Keratinocyte (primary cell): Measurements from ENCODE around the gene NBEA. TPM values are rescaled to one million over a fixed set of nuclear protein-coding genes. Genes with fewer than 3 reads are reported as not detected.

Source experiments
- DNase-seq: peaks from one replicate; pipeline ENCODE4 v3.0.0-alpha.2; 2011; ENCODE audit warnings: low read depth, missing footprints, low spot score
- FAIRE-seq: peaks from 2 replicates; lab custom pipeline; 2011; peaks lifted over from hg19 to GRCh38; lab: Jason Lieb, UNC
- H2AFZ ChIP-seq: 2 replicates; pipeline ENCODE4 v1.6.0; 2012; ENCODE audit warnings: low read length, control low read depth, inconsistent platforms; ENCODE audit not compliant: control insufficient read depth
- H3K27ac ChIP-seq: 2 replicates; pipeline ENCODE4 v1.5.1; 2011; ENCODE audit warnings: low read length; ENCODE audit not compliant: control insufficient read depth, insufficient read depth
- H3K27me3 ChIP-seq: 3 replicates; pipeline ENCODE4 v1.6.0; 2011; ENCODE audit warnings: low read length; ENCODE audit not compliant: control insufficient read depth, insufficient read depth; ENCODE audit errors: extremely low read depth
- H3K36me3 ChIP-seq, 2 experiments: 2 replicates in 1 of 2; 3 replicates in 1 of 2; pipeline ENCODE4 v1.5.1; 2011; ENCODE audit warnings: low read length in 2 of 2, mild to moderate bottlenecking in 1 of 2; ENCODE audit not compliant: control insufficient read depth in 2 of 2, insufficient read depth in 2 of 2; ENCODE audit errors: extremely low read depth in 1 of 2
- H3K4me1 ChIP-seq: 3 replicates; pipeline ENCODE4 v1.5.1; 2011; ENCODE audit warnings: low read length; ENCODE audit not compliant: control insufficient read depth, insufficient read depth; ENCODE audit errors: extremely low read depth
- H3K4me2 ChIP-seq: 3 replicates; pipeline ENCODE4 v1.6.0; 2011; ENCODE audit warnings: low read depth, low read length; ENCODE audit not compliant: control insufficient read depth, insufficient read depth; ENCODE audit errors: extremely low read depth
- H3K4me3 ChIP-seq, 3 experiments: fragments of 200-600 bp in 1 of 3; sonication (generic) in 1 of 3; 2 replicates in 2 of 3; 3 replicates in 1 of 3; pipeline ENCODE4 v1.5.1; 2011 to 2016; ENCODE audit warnings: low read length in 3 of 3, mild to moderate bottlenecking in 3 of 3, control low read depth in 2 of 3, inconsistent platforms in 1 of 3, low read depth in 1 of 3, mixed read lengths in 1 of 3, mixed run types in 1 of 3, moderate library complexity in 1 of 3; ENCODE audit not compliant: control insufficient read depth in 2 of 3, insufficient read depth in 2 of 3; ENCODE audit errors: extremely low read depth in 1 of 3
- H3K79me2 ChIP-seq: 2 replicates; pipeline ENCODE4 v1.6.0; 2012; ENCODE audit warnings: low read length; ENCODE audit not compliant: control insufficient read depth, insufficient read depth
- H3K9ac ChIP-seq: 3 replicates; pipeline ENCODE4 v1.6.0; 2011; ENCODE audit warnings: low read length; ENCODE audit not compliant: control insufficient read depth, insufficient read depth; ENCODE audit errors: extremely low read depth
- H3K9me1 ChIP-seq: 3 replicates; pipeline ENCODE4 v1.6.0; 2011; ENCODE audit warnings: low read length; ENCODE audit not compliant: control insufficient read depth, insufficient read depth; ENCODE audit errors: extremely low read depth
- H3K9me3 ChIP-seq: 2 replicates; pipeline ENCODE4 v1.5.1; 2012; ENCODE audit warnings: low read depth, low read length; ENCODE audit not compliant: control insufficient read depth
- H4K20me1 ChIP-seq: 3 replicates; pipeline ENCODE4 v1.6.0; 2011; ENCODE audit warnings: low read length; ENCODE audit not compliant: control insufficient read depth, insufficient read depth; ENCODE audit errors: extremely low read depth
- EZH2 ChIP-seq: IDR thresholded peaks from one replicate; pipeline ENCODE4 v1.6.1; 2012; ENCODE audit warnings: inconsistent platforms, mild to moderate bottlenecking, low read length, moderate library complexity
- dilution Hi-C: fragments of 300-500 bp; cut with MboI; formaldehyde crosslinking; loops from one replicate; pipeline ENCODE4 v1.7.0; 2020; ENCODE audit warnings: low sequenced_read_pairs; ENCODE audit not compliant: extremely low pct_ligation_motif_present
- polyA plus RNA-seq, 5 experiments: library from polyadenylated mRNA; depleted of rRNA in 3 of 5; stranded (reverse) in 3 of 5; stranded (forward) in 1 of 5; unstranded in 1 of 5; fragments of >200 nt; gene quantifications; 1 replicate in 1 of 5; 2 replicates in 3 of 5; 3 replicates in 1 of 5; pipeline versions ENCODE4 v1.2.1 to v1.2.3, GENCODE V29; 2011 to 2012; ENCODE audit warnings: missing spikeins in 2 of 5, low read depth in 1 of 5, low replicate concordance in 1 of 5
- TF ChIP-seq, protein P1 (sequence below), 3 experiments: IDR thresholded peaks in 1 of 3; conservative IDR thresholded peaks in 1 of 3; optimal IDR thresholded peaks in 1 of 3; 2 replicates in 2 of 3; 3 replicates in 1 of 3; pipeline versions ENCODE3 to v1.5.1; 2011; ENCODE audit warnings: low read length in 3 of 3, mild to moderate bottlenecking in 3 of 3, moderate library complexity in 2 of 3, control low read depth in 1 of 3, inconsistent platforms in 1 of 3; ENCODE audit not compliant: insufficient read depth in 2 of 3; ENCODE audit errors: extremely low read depth in 1 of 3

NBEA gene
- polyA plus RNA-seq, 1 donor (not counting 4 experiments of a cell fraction or from before 2014, with no cell fraction given) = 0.05 TPM

DNA sequence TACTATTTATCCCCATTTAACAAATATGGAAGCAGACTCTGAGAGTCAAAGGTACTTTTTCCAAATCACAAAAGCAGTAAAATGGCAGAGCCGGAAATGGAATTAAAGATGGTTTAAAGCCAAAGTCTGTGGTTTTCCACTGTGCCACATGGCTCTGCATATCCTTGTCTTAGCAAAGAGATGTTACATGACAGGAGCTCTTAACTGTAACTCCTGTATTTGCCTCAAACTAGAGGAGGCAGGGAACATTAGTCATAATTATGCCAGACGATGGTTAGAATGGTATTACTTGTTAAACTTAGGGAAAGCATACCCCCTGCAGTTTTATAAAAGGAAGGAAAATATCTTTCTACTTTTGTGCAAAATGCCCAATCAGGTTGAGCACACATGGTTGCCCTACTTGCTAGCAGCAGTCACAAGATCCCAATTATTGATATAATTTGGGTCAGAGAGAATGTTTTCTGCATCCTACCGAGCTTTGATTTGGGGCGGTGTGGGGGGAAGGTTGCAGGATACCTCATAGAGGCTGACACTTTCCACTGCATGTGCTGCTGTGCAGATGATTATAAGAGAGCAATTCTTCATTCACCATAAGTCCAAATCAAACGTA, 576.4 kb downstream of the NBEA start:
- no peak overlapping the region for H3K9ac ChIP-seq
- no peaks in the 10 kb centered on the region for H4K20me1 ChIP-seq
- no peak for TF ChIP-seq EZH2
- TF ChIP-seq, protein P1, sequence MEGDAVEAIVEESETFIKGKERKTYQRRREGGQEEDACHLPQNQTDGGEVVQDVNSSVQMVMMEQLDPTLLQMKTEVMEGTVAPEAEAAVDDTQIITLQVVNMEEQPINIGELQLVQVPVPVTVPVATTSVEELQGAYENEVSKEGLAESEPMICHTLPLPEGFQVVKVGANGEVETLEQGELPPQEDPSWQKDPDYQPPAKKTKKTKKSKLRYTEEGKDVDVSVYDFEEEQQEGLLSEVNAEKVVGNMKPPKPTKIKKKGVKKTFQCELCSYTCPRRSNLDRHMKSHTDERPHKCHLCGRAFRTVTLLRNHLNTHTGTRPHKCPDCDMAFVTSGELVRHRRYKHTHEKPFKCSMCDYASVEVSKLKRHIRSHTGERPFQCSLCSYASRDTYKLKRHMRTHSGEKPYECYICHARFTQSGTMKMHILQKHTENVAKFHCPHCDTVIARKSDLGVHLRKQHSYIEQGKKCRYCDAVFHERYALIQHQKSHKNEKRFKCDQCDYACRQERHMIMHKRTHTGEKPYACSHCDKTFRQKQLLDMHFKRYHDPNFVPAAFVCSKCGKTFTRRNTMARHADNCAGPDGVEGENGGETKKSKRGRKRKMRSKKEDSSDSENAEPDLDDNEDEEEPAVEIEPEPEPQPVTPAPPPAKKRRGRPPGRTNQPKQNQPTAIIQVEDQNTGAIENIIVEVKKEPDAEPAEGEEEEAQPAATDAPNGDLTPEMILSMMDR (optimal IDR thresholded peaks at IDR 0.05 in 1 of 3, IDR thresholded peaks at IDR 0.05 in 1 of 3, conservative IDR thresholded peaks at IDR 0.05 in 1 of 3; ENCODE audit: extremely low read depth in 1 of 3, insufficient read depth in 2 of 3, low read length in 3 of 3) = no peak
- H3K4me3 ChIP-seq = no peak overlapping the region
- DNase-seq (no peak), FAIRE-seq (no peak)
- no peaks in the 10 kb centered on the region for H3K79me2 ChIP-seq
- H3K9me3 ChIP-seq = no peaks in the 10 kb centered on the region
- H2AFZ ChIP-seq = no peak overlapping the region
- H3K9me1 ChIP-seq = no peaks in the 10 kb centered on the region
- no peaks in the 10 kb centered on the region for H3K4me1 ChIP-seq
- H3K27ac ChIP-seq = no peak overlapping the region
- H3K4me2 ChIP-seq = no peak overlapping the region
- dilution Hi-C loops = no loop called here
- no peaks in the 10 kb centered on the region for H3K27me3 ChIP-seq
- H3K36me3 ChIP-seq = no peaks in the 10 kb centered on the region

DNA sequence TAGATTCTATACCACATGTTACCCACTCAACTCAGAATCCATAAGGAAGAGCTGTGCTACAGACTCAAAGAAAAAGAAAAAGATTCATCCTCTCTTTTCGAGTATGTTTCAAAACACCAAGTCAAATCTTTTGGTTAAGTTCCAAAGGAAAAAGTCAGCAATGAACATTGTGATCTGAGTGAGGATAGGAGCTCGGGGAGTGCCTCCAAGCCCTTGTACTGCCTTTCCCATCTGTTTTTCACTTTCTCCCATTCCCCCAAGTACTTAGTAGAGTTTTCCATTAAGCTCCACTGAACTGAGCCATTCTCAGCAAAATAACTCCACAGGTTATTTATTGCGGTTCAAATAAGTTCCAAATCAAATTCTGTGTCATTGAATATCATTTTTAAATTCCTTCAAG, 582.1 kb downstream of the NBEA start:
- Histone ChIP-seq H3K4me3 (no peak overlapping the region), H3K4me2 (no peak overlapping the region), H3K27me3 (no peaks in the 10 kb centered on the region), H4K20me1 (no peaks in the 10 kb centered on the region), H3K36me3 (no peaks in the 10 kb centered on the region), H3K9ac (no peak overlapping the region), H3K9me1 (no peaks in the 10 kb centered on the region), H3K79me2 (no peaks in the 10 kb centered on the region), H3K9me3 (no peaks in the 10 kb centered on the region), H3K27ac (no peak overlapping the region), H3K4me1 (no peaks in the 10 kb centered on the region), H2AFZ (no peak overlapping the region)
- TF ChIP-seq, protein P1 (optimal IDR thresholded peaks at IDR 0.05 in 1 of 3, IDR thresholded peaks at IDR 0.05 in 1 of 3, conservative IDR thresholded peaks at IDR 0.05 in 1 of 3; ENCODE audit: extremely low read depth in 1 of 3, insufficient read depth in 2 of 3, low read length in 3 of 3) = no peak
- TF ChIP-seq EZH2 = no peak
- DNase-seq = no peak
- no peak for FAIRE-seq
- dilution Hi-C loops = no loop called here
